HG03066 (cell line): ENCODE results near the gene CLDN4.
"Not testable (repeated sequence)": the region's sequence is repeated elsewhere in the genome, so short reads cannot be mapped to it uniquely, and the experiment has no call there.

Experiments
- ATAC-seq: cut with Tn5 transposase; IDR thresholded peaks from one replicate; pipeline ENCODE4 v1.9.1; 2021; ENCODE audit warnings: low read depth; ENCODE audit not compliant: unreplicated experiment

The CLDN4 gene, protein sequence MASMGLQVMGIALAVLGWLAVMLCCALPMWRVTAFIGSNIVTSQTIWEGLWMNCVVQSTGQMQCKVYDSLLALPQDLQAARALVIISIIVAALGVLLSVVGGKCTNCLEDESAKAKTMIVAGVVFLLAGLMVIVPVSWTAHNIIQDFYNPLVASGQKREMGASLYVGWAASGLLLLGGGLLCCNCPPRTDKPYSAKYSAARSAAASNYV

DNA sequence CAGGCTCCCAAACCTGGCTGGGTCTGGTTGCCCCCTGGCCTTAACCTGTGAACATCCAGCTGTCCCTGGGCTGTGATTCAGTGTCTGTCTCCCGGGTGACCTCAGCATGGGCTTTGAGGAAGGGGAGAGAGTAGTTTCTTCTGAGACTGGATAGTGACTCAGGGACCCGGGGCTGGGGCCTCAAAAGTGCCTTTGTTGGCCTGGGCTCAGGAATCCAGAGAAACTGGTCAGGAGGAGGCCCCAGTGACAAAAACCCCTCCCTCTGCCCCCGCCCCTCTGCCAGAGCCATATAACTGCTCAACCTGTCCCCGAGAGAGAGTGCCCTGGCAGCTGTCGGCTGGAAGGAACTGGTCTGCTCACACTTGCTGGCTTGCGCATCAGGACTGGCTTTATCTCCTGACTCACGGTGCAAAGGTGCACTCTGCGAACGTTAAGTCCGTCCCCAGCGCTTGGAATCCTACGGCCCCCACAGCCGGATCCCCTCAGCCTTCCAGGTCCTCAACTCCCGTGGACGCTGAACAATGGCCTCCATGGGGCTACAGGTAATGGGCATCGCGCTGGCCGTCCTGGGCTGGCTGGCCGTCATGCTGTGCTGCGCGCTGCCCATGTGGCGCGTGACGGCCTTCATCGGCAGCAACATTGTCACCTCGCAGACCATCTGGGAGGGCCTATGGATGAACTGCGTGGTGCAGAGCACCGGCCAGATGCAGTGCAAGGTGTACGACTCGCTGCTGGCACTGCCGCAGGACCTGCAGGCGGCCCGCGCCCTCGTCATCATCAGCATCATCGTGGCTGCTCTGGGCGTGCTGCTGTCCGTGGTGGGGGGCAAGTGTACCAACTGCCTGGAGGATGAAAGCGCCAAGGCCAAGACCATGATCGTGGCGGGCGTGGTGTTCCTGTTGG, at the start of gene CLDN4:
TSS of gene CLDN4 (plus strand) at position 316 of the 903 bp plus-strand sequence. CDS start at position 522, 206 bp downstream.
- no peak for ATAC-seq

DNA sequence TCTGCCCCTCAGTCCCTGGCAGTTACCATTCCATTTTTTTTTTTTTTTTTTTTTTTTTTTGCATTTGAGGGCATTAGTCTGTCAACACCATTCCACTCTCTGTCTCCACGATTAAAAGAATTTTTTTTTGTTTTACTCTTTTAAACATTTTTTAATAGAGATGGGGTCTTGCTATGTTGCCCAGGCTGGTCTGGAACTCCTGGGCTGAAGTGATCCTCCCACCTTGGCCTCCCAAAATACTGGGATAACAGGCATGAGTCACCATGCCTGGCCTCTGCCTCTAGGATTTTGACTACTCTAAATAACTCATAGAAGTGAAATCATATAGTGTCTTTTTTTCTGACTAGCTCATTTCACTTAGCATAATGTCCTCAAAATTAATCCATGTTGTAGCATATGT, 44.2 kb upstream of the CLDN4 start:
- no peak for ATAC-seq

DNA sequence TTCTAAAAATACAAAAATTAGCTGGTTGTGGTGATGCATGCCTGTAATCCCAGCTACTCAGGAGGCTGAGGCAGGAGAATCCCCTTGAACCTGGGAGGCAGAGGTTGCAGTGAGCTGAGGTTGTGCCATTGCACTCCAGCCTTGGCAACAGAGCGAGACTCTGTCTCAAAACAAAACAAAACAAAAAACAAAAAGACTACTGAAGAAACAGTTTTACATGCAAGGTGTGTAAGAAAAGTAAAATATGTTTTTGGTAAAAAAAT, 43.1 kb upstream of the CLDN4 start:
- ATAC-seq = not testable (repeated sequence)

DNA sequence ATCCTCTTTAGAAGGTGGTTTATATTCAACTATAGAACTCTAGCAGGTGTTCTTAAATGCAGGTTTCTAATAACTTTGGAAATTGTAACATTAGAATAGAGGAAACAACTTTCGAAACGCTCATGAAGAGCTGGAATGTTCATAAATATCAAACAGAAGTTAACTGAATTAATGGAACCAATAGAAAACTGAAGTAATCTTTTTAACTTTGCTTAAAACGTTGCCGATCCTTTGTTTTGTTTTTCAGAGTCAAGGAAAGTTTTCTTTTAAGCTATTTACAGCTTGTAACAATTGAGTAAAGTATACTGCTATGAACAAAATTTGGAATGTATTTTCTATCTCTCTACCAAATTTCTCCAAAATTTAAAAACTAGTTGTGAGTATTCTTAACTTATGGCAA, 41.7 kb upstream of the CLDN4 start:
- no peak for ATAC-seq

DNA sequence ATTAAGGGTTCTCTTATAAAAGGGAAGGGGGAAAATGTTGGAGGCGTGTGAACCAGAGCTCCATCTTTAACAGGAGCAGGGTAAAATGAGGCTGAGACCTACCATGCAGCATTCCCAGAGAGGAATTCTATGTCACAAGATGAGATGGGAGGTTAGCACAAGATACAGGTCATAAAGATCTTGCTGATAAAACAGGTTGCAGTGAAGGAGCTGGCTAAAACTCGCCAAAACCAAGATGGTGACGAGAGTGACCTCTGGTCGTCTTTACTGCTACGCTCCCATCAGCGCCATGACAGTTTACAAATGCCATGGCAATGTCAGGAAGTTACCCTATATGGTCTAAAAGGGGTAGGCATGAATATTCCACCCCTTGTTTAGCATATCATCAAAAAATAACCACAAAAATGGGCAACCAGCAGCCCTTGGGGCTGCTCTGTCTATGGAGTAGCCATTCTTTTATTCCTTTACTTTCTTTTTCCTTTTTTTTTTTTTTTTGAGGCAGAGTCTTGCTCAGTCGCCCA, 39.6 kb upstream of the CLDN4 start:
- ATAC-seq = not testable (repeated sequence)

DNA sequence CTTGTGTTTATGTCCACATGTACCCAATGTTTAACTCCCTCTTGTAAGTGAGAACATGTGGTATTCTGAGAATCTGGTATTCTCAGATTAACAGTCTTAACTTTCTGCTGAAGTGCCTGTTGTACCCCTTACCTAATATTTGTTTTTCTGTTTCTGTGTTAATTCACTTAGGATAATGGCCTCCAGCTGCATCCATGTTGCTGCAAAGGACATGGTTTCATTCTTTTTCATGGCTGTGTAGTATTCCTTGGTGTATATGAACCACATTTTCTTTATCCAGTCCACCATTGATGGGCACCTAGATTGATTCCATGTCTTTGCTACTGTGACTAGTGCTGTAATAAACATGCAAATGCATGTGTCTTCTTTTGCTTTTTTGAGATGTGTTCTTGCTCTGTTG, 35.6 kb upstream of the CLDN4 start:
- ATAC-seq = not testable (repeated sequence)

DNA sequence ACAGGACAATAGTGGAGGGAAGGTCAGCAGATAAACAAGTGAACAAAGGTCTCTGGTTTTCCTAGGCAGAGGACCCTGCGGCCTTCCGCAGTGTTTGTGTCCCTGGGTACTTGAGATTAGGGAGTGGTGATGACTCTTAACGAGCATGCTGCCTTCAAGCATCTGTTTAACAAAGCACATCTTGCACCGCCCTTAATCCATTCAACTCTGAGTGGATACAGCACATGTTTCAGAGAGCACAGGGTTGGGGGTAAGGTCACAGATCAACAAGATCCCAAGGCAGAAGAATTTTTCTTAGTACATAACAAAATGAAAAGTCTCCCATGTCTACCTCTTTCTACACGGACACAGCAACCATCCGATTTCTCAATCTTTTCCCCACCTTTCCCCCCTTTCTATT, 34.1 kb upstream of the CLDN4 start:
- not testable (repeated sequence) for ATAC-seq

DNA sequence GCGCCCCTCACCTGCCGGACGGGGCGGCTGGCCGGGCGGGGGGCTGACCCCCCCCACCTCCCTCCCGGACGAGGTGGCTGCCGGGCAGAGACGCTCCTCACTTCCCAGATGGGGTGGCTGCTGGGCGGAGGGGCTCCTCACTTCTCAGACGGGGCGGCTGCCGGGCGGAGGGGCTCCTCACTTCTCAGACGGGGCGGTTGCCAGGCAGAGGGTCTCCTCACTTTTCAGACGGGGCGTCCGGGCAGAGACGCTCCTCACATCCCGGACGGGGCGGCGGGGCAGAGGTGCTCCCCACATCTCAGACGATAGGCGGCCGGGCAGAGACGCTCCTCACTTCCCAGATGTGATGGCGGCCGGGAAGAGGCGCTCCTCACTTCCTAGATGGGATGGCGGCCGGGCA, 33.6 kb upstream of the CLDN4 start:
- ATAC-seq = not testable (repeated sequence)

DNA sequence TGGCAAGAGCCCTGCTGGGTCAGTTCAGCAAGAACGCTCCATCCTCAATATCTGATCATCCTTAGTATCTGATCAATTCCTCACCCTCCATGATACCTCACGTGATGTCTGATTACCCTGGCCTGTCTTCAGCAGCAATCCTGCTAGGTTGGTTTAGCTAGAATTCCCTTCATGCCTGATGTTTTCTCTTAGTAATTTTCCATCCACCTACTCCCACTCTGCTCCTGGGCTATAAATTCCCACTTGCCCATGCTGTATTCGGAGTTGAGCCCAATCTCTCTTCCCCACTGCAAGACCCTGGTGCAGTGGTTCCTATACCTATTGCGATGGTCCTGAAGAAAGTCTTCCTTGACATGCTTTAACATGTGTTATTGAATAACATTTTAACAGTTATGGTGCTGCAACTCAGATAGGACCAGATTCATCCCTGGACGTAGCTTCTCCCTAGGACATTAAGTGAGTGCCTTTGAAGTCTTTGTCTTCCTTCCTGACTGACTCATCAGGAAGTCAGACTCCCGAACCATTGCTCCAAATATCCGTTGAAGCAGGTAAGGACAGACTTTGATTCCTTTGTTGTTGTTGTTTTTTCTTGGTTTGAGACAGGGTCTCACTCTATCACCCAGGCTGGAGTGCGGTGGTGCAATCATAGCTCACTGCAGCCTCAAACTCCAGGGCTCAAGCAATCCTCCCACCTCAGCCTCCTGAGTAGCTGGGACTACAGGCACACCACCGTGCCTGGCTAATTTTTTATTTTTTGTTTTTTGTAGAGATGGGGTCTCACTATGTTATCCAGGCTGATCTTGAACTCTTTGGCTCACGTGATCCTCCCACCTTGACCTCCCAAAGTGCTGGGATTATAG, 31.3 kb upstream of the CLDN4 start:
- no peak for ATAC-seq

DNA sequence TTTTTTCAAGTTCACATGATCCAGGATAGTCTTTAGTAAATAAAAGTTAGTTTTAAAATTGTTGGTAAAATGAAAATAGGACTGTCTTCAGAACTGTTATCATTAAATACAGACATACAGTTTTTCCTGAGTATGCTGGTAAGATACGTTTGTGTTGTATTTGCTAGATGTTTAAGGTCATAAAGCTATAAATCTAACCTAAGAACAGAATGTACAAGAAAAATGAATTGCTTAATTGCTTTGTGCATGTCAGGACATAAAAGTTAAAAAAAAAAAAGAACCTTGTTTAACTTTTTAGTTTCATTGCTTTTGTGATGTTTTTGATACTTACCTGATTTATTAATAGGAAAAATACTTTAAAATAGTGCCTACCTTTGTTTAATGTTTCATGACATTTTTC, 29.2 kb upstream of the CLDN4 start:
- no peak for ATAC-seq

DNA sequence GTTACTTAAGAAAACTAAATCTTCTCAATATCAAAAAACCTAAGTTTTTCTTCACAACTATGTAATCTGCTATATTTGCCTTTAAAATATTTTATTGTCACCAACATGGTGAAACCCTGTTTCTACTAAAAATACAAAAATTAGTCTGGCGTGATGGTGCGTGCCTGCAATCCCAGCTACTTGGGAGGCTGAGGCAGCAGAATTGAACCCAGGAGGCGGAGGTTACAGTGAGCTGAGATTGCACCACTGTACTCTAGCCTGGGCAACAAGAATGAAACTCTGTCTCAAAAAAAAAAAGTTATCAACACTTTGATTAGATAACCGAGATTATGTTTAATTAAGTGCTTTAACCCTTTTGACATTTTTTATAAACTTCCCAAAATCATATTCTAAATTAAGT, 28.3 kb upstream of the CLDN4 start:
- ATAC-seq = no peak

DNA sequence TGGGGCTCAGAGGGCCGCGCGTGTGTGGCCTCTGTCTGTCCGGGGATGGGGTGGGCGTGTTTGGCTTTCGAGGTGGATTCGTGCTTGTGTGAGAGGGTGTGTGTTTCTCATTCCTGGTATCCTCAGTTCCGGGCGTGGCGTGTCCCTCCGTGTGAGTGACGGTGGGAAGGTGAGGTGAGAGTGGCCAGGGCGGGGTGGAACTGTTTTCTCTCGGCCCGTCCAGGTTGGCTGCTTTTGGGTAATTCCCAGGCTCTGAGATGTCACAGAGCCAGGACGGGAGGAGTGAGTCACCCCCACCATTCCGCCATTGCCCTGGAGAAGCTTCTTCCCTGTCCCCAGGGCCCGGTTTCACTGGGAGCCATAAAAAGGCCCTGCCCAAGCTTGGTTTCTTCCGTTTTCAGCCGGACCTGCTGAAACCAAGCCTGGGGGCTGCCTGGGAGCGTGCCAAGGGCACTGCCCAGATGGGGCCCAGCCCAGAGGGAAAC, 21.3 kb upstream of the CLDN4 start:
- no peak for ATAC-seq

DNA sequence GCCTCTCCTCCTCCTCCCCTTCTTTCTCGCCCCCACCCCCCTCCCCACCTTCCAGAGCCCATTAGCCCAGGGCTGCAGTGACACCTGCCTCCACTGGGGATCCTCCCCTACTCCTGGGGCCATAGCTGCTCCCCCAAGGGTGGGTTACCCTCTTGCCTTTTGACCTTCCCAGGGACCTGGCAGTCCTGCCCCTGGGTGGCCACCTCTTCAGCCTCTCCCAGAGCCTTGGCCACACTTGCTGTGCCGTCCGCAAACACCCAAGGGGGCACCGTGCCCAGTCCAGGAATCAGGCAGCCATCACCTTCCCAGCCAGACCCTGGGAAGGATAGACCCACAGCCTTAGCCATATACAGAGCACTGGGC, 19.8 kb upstream of the CLDN4 start:
- no peak for ATAC-seq

DNA sequence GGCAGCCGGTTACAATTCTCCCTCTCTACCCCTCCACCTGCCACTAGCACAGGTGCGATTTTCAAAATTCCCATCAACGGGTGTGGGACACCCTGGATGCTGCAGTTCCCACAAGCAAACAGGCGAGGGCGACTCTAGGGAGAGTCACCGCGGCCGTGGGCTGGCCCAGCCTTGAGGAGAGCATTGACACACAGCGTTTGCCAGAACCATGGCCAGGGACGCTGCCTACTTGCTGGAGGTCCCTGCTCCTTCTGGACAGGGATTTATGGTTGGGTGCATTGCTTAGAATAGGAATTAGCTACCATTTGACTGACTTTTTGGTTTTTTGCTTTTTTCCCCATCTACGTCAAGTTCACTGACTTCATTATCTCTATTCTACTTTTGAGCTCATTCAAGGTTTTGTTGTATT, 19.0 kb upstream of the CLDN4 start:
- no peak for ATAC-seq

DNA sequence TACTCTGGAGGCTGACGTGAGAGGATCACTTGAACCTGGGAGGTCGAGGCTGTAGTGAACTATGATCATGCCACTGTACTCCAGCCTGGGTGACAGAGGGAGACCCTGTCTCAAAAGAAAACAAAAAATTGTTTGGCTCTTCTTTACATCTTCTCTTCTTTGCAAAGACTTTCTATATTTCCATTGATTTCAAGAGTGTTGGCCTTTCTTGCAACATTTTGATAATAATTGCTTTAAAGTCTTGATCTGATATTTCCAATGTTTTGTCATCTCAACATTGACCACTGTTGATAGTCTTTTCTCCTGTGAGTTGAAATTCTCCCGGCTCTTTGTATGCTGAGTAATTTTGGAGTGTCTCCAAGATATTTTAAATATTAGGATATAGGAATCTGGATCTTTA, 17.8 kb upstream of the CLDN4 start:
- no peak for ATAC-seq

DNA sequence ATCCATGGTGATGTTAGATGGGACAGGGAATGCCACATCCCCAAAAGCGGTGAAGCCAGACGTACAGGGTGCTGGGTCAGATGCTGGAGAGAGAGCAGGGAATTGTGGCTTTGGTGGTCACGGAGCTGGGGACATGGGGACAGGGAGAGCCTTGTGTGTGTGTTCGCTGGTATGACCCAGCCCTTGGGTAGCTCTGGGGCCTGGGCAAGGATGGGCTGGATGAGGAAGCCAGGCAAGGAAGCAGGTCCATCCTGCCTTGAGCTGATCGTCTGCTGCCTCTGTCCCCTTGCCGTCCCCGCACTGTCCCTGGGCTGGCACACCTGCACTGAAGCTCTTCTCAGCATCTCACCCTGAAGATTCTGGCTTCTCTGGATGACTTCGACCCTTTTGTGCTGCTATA, 15.4 kb upstream of the CLDN4 start:
- no peak for ATAC-seq

DNA sequence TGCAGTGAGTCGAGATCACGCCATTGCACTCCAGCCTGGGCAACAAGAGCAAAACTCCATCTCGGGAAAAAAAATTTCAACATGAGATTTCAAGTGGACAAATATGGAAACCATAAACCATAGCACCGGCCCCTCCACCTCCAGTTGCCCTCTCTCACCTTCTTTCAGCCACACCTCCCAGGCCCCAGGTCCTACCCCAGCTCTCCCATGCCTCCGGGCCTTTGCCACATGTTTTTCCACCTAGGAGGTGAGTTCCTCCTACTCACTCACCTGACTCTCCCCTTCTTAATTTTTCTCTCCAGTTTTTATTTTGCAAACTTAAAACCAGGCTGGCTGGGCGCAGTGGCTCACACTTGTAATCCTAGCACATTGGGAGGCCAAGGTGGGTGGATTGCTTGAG, 13.7 kb upstream of the CLDN4 start:
- no peak for ATAC-seq

DNA sequence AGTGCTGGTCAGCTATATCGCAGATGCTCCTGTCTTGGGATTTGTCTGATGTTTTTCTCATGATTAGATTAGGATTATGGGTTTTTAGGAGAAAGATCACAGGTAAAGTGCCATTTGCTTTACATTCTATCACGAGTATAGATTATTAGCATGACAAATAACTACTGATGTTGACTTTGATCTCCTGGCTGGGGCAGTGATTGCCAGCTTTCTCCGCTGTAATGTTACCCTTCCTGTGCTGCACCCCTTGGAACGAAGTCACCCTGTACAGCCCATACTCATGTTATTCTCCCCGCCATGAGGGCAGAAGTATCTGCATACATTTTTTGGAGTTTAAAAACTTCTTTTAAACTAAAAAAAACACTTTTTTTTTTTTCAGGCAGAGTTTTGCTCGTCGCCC, 10.8 kb upstream of the CLDN4 start:
- no peak for ATAC-seq

DNA sequence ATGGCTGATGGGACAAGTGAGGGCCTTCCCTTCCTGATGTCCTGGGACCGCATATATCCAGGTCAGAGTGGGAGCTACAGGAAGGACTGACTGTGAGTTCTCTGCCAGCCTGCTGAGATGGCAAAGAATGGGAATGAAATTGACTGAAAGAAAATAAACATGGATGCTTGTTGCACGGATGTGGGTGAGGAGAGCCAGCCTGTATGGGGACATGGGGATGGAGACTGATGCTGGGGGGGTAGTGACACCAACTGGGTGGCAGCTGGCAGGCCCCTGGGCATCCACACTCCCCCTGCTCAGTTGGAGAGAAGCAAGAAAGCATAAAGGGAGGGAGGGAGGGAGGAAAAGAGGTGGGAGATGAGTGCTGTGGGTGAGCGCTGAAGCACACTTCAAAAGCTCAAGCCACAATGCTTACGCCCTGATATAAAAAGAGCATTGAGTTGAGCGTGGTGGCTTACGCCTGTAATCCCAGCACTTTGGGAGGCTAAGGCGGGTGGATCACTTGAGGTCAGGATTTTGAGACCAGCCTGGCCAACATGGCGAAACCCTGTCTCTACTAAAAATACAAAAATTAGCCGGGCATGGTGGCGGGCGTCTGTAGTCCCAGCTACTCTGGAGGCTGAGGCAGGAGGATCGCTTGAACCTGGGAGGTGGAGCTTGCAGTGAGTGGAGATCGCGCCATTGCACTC, 9.1 kb upstream of the CLDN4 start:
- not testable (repeated sequence) for ATAC-seq

DNA sequence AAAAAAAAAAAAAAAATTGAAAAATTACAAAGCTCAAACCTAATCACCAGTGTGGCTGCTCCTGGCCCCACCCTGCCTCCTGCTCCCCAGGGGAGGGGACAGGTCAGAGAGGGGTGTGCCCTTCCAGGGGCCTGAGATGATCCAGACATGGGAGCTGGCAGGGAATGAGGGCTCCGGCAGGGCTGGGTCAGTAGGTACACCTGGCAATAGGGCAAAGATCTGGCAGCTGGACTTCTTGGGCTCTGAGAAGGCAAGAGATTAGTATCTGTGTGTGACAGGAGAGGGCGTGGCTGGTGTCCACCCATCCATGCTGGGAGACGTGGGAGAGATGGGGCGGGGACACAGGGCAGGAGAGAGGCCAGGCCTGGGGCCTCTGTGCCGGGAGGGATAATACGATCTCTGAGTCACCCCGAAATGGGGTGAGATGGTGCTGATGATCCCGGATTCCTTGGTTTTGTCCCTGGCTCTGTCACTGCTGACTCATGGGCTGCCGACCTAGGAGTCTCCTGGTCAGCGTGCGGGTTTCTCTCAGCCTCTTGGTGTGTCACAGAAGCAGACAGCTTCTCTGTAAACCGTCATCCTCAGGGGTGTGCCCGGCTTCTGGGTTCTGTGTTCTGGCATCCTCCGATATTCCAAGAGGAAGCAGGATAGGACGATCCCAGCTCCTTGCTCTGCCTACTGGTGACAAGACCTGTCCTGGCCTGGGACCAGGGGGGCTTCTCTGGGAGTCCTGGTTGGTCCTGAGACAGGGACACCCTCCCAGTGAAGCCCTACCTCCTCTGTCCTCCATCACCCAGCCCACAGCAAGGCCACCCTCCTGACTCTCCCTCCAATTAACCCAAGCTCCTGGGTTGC, 8.2 kb upstream of the CLDN4 start:
- ATAC-seq = no peak
